Measurements from ENCODE around the gene TTC39B.

TTC39B gene

DNA sequence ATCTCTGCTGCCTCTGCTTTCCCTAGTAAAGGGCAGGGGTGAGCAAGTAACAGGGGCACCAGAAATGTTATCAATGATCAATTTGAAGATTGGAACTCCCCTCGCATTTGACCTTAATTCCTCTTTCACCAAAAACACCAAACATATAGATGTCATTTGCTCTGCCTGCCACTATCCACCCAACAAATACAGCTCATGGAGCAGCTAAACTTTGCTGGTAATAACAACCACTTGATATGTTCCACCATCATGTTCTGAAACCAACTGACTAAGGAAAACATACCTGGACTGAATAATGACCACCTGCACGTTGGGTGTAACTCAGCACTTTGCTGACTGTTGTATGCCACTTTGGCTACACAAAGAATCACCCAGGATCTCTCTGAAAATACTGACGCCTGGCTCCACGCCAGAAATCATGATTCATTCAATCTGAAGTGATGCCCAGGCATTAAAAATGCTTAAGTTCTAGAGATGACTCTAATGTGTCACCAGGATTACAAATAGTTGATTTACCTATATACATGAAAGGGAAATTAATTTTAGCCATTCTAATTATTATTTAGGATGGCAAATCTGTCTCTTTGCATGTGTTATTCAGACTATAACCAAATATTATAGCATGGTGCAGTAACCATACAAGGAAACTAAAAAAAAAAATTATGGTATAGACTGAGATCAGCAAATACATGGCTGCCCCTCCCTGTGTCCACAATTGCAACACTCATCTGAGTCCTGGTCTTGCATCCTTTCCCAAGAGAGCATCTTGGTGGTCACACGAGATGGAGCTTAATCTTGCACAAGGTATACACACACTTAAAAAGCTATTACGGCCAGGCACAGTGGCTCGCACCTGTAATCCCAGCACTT lies 43.1 kb upstream of the TTC39B start:
- no peaks in the 10 kb centered on the region for H3K36me3 ChIP-seq
- TF ChIP-seq, protein P1, sequence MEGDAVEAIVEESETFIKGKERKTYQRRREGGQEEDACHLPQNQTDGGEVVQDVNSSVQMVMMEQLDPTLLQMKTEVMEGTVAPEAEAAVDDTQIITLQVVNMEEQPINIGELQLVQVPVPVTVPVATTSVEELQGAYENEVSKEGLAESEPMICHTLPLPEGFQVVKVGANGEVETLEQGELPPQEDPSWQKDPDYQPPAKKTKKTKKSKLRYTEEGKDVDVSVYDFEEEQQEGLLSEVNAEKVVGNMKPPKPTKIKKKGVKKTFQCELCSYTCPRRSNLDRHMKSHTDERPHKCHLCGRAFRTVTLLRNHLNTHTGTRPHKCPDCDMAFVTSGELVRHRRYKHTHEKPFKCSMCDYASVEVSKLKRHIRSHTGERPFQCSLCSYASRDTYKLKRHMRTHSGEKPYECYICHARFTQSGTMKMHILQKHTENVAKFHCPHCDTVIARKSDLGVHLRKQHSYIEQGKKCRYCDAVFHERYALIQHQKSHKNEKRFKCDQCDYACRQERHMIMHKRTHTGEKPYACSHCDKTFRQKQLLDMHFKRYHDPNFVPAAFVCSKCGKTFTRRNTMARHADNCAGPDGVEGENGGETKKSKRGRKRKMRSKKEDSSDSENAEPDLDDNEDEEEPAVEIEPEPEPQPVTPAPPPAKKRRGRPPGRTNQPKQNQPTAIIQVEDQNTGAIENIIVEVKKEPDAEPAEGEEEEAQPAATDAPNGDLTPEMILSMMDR (IDR thresholded peaks at IDR 0.05): no peak
- no peaks in the 10 kb centered on the region for H3K27me3 ChIP-seq
- no peaks in the 10 kb centered on the region for H3K4me1 ChIP-seq (ENCODE audit: control insufficient read depth in 1 of 2, insufficient read depth in 1 of 2, low read depth in 1 of 2, low read length in 1 of 2)
- no peak overlapping the region for H3K4me3 ChIP-seq (ENCODE audit: low read depth in 1 of 2, low read length in 1 of 2)
- H3K9me3 ChIP-seq: no peaks in the 10 kb centered on the region
- H3K27ac ChIP-seq: no peak overlapping the region

DNA sequence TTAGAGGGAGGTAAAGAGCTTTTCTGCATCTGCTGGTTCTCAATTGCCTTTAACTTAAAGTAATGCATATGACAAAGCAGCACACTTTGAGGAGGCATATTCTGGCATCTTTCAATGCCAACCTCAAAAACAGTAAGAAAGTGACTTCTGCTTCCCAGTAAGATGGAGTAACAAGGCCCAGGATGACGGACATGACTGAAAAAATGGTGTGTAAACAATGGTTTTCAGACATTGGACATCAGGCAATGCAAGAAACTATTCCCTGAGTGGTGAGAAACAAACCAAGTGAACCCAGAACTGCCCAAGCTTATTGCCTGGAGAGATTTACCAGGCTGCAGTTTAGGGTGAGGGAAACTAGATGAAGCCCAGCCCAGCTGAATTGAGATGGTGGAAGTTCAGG lies 39.8 kb upstream of the TTC39B start:
- no peaks in the 10 kb centered on the region for H3K36me3 ChIP-seq
- no peak overlapping the region for H3K4me3 ChIP-seq (ENCODE audit: low read depth in 1 of 2, low read length in 1 of 2)
- no peak overlapping the region for H3K27ac ChIP-seq
- TF ChIP-seq, protein P1 (IDR thresholded peaks at IDR 0.05): no peak
- no peaks in the 10 kb centered on the region for H3K9me3 ChIP-seq
- H3K4me1 ChIP-seq (ENCODE audit: control insufficient read depth in 1 of 2, insufficient read depth in 1 of 2, low read depth in 1 of 2, low read length in 1 of 2): no peaks in the 10 kb centered on the region
- H3K27me3 ChIP-seq: no peaks in the 10 kb centered on the region

DNA sequence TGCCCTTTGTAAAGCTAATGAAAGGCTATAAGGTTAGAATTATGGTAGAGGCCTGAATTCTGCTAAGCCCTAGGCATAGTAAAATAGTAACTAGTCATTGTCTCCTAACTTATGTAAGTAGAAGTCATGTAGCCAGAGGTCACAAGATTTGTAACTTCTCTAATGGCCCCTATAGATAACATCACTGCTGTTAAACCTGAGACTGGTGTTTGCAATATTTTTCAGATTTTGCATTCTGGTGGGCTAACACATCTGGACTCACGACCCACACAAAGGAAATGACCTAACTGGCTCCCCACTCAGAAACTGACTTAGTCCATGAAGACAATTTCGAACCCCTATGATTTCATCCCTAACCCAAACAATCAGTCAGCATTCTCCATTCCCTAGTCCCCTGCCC lies 37.2 kb upstream of the TTC39B start:
- no peak overlapping the region for H3K4me3 ChIP-seq (ENCODE audit: low read depth in 1 of 2, low read length in 1 of 2)
- no peaks in the 10 kb centered on the region for H3K27me3 ChIP-seq
- no peaks in the 10 kb centered on the region for H3K9me3 ChIP-seq
- no peak overlapping the region for H3K27ac ChIP-seq
- H3K4me1 ChIP-seq (ENCODE audit: control insufficient read depth in 1 of 2, insufficient read depth in 1 of 2, low read depth in 1 of 2, low read length in 1 of 2): no peaks in the 10 kb centered on the region
- no peaks in the 10 kb centered on the region for H3K36me3 ChIP-seq
- TF ChIP-seq, protein P1 (IDR thresholded peaks at IDR 0.05): no peak

DNA sequence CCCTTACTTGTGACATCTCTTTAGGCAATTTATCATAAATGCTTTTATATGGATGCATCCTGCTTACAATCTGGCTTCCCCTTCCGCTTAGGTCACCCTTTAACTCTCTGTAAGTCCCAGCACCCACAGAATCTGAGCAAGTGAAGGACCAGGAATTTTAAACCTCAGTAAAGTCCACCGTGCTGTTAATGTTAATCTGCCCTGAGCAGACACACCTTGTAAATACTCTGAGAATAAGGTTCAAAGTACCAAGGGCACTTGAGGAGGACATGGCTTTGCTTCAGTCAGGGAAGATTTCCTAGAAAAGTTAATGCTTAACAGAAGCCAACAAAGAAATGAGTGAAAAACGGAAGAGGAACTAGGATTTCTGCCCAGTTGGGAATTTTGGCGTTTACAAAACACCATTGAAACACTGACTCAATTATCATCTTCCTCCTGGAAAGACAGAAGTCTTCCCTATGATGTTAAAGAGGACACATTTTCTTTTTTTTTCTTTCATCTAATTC lies 26.4 kb upstream of the TTC39B start:
- H3K36me3 ChIP-seq: no peaks in the 10 kb centered on the region
- H3K27me3 ChIP-seq: no peaks in the 10 kb centered on the region
- H3K4me1 ChIP-seq (ENCODE audit: control insufficient read depth in 1 of 2, insufficient read depth in 1 of 2, low read depth in 1 of 2, low read length in 1 of 2): peaks cover 0 to 11% of the 10 kb centered on the region in 2 experiments
- TF ChIP-seq, protein P1 (IDR thresholded peaks at IDR 0.05): no peak
- no peak overlapping the region for H3K4me3 ChIP-seq (ENCODE audit: low read depth in 1 of 2, low read length in 1 of 2)
- no peak overlapping the region for H3K27ac ChIP-seq
- no peaks in the 10 kb centered on the region for H3K9me3 ChIP-seq

DNA sequence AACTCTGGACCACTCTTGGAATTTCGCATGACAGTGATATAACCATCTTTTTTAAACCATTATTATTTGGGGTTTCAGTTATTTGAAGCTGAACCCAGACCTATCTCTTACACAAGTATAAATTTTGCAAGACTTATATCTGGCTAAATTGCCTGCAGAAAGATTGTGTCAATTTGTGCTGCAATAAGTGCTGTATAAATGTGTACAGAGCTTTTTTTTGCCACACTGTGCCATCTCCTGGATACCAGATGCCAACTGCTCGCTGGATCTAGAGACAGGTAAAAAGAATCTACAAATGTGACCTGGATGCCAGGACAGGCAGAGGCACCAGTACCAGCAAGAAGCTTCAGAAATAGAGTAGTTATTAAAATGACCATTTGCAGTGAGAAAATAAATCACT lies 25.9 kb upstream of the TTC39B start:
- Histone ChIP-seq H3K36me3 (no peaks in the 10 kb centered on the region), H3K4me1 (ENCODE audit: control insufficient read depth in 1 of 2, insufficient read depth in 1 of 2, low read depth in 1 of 2, low read length in 1 of 2) (peaks cover 0 to 11% of the 10 kb centered on the region in 2 experiments), H3K27me3 (no peaks in the 10 kb centered on the region), H3K27ac (no peak overlapping the region), H3K4me3 (ENCODE audit: low read depth in 1 of 2, low read length in 1 of 2) (no peak overlapping the region), H3K9me3 (no peaks in the 10 kb centered on the region)
- TF ChIP-seq, protein P1 (IDR thresholded peaks at IDR 0.05): no peak

All from neutrophil (primary cell).